Heart right ventricle (tissue), 16 donors: Measurements from ENCODE around the gene ALDOA. TPM values are rescaled to one million over a fixed set of nuclear protein-coding genes. Genes with fewer than 3 reads are reported as not detected.

Experiments
- ATAC-seq, 8 donors: fragments of 200-7000 bp; cut with Tn5 transposase; one replicate each; pipeline ENCODE4 v1.9.1; 2020; ENCODE audit warnings: mild to moderate bottlenecking in 8 of 8, moderate library complexity in 8 of 8, moderate number of reproducible peaks in 1 of 8
- DNase-seq, 2 donors: peaks; one replicate each; pipeline ENCODE4 v3.0.0-alpha.2; 2020
- H3K27ac ChIP-seq, 10 donors: fragments of 200-600 bp; sonication (generic) in 2 of 10; one replicate each; pipeline versions ENCODE4 v1.5.0 to v1.8.0; 2020 to 2022; ENCODE audit warnings: mild to moderate bottlenecking in 3 of 10
- H3K27me3 ChIP-seq, 7 donors: fragments of 200-600 bp; one replicate each; pipeline ENCODE4 v1.8.0; 2021 to 2022; ENCODE audit warnings: mild to moderate bottlenecking in 2 of 7
- H3K36me3 ChIP-seq, 9 donors: fragments of 200-600 bp; sonication (generic) in 1 of 9; one replicate each; pipeline versions ENCODE4 v1.5.0 to v1.8.0; 2020 to 2022; ENCODE audit warnings: mild to moderate bottlenecking in 2 of 9
- H3K4me1 ChIP-seq, 9 donors: fragments of 200-600 bp; sonication (generic) in 1 of 9; one replicate each; pipeline versions ENCODE4 v1.5.0 to v1.8.0; 2020 to 2022; ENCODE audit warnings: mild to moderate bottlenecking in 4 of 9
- H3K4me3 ChIP-seq, 10 donors: fragments of 200-600 bp; sonication (generic) in 2 of 10; one replicate each; pipeline versions ENCODE4 v1.5.0 to v1.8.0; 2020 to 2022; ENCODE audit warnings: mild to moderate bottlenecking in 7 of 10, moderate library complexity in 2 of 10
- H3K9me3 ChIP-seq, 11 donors: fragments of 200-600 bp in 10 of 11; sonication (generic) in 2 of 11; one replicate each; pipeline versions ENCODE4 v1.5.0 to v1.8.0; 2013 to 2022; ENCODE audit warnings: mild to moderate bottlenecking in 2 of 11, control low read depth in 1 of 11, moderate library complexity in 1 of 11
- WGBS, 2 donors: extraction: QIAGEN DNeasy Blood & Tissue Kit; methylation state at CpG; one replicate each; pipeline ENCODE4 v1.1.7; 2013; ENCODE audit warnings: inconsistent platforms in 1 of 2; 5-methylcytosine and 5-hydroxymethylcytosine counted together
- intact Hi-C, 10 donors: fragments of 100-400 bp; cut with DNase I; formaldehyde crosslinking; loops; one replicate each; pipeline versions ENCODE4 v1.11.1 to v1.14.2; 2022
- polyA plus RNA-seq, 2 donors: library from polyadenylated mRNA; stranded (reverse); fragments of 200-250 nt; gene quantifications; one replicate each; pipeline ENCODE4 v1.2.3, GENCODE V29; 2013
- total RNA-seq, 10 donors: library from RNA; stranded (reverse); fragmentation: NEBNext Ultra II Directional in 3 of 10; extraction: Animal tissue kit (Norgen Biotek cat#: 25700) in 3 of 10; gene quantifications; one replicate each; pipeline versions ENCODE4 v1.2.1 to v1.2.4, GENCODE V29; 2021 to 2023
- TF ChIP-seq, protein P1 (sequence below), 9 donors: fragments of 200-600 bp; sonication (generic) in 2 of 9; IDR thresholded peaks; one replicate each; pipeline versions ENCODE4 v1.5.0 to v1.8.0; 2021 to 2022; ENCODE audit warnings: antibody characterized with exemption in 9 of 9, mild to moderate bottlenecking in 5 of 9, moderate library complexity in 1 of 9
- donor health status: Arrhythmogenic right ventricular cardiomyopathy.
- donor health status: ischemic (EF 13 %, LVEDD 7.1; RV severe dilation, severe dysfunction).
- donor health status: healthy with polysubstance abuse.
- donor health status: DM: no; HTN: yes; CAD: no.
- donor health status: DM: no; HTN: no; CAD: no.
- donor health status: ischemic (EF 25% LVEDD 6.9; RV normal size, moderate dysfunction).
- donor health status: ischemic (EF 25% LVEDD 5.7; RV mildly dilated, moderate dysfunction).
- donor health status: healthy.
- donor health status: DM: yes; HTN: yes; CAD: no.
- donor health status: Ischemic cardiomyopathy.
- donor health status: ischemic (EF 35%, LVEDD 5.7; RV mildly dilated, moderate dysfunction).
- donor health status: nonischemic (EF 11% LVEDD 7.7; RV severe dilation, severe dysfunction).
- donor health status: DM: yes; HTN: yes; CAD: no.
- donor health status: PGD.
- donor health status: ischemic (EF 29% LVEDD 5.4; RV normal size, mild dysfunction).
- donor health status: nonischemic (EF 23%, LVEDD 6.1; RV moderate dilation, normal function).

ALDOA gene
- total and polyA plus RNA-seq, 12 donors: 2,873 to 4,582 (median 3,767) TPM

DNA sequence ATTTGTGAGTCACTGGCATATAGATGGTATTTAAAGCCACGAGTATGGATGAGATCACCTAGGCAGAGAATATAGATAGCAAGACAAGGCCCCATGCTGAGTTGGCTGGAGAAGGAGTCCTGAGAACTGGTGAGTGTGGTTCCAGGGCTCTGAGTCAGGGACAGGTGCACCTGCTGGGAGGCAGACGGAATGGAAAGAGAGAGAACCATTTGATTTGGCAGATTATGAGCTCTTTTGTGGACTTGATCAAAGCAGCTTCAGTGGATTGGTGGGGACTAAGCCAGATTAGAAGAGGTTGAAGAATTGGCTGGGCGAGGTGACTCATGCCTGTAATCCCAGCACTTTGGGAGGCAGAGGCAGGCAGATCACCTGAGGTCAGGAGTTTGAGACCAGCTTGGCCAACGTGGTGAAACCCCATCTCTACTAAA, 46.8 kb upstream of the ALDOA start:
- intact Hi-C loops: loop anchor here in 2 of 10 donors (10.0 kb wide), 2 partner anchors 84 to 324 kb away; no protein-coding TSS in a partner anchor
- TF ChIP-seq, protein P1, sequence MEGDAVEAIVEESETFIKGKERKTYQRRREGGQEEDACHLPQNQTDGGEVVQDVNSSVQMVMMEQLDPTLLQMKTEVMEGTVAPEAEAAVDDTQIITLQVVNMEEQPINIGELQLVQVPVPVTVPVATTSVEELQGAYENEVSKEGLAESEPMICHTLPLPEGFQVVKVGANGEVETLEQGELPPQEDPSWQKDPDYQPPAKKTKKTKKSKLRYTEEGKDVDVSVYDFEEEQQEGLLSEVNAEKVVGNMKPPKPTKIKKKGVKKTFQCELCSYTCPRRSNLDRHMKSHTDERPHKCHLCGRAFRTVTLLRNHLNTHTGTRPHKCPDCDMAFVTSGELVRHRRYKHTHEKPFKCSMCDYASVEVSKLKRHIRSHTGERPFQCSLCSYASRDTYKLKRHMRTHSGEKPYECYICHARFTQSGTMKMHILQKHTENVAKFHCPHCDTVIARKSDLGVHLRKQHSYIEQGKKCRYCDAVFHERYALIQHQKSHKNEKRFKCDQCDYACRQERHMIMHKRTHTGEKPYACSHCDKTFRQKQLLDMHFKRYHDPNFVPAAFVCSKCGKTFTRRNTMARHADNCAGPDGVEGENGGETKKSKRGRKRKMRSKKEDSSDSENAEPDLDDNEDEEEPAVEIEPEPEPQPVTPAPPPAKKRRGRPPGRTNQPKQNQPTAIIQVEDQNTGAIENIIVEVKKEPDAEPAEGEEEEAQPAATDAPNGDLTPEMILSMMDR (IDR thresholded peaks at IDR 0.05): no peak
- 62 to 74% methylated on average over 4 of the region's 4 CpGs for WGBS, 2 donors

DNA sequence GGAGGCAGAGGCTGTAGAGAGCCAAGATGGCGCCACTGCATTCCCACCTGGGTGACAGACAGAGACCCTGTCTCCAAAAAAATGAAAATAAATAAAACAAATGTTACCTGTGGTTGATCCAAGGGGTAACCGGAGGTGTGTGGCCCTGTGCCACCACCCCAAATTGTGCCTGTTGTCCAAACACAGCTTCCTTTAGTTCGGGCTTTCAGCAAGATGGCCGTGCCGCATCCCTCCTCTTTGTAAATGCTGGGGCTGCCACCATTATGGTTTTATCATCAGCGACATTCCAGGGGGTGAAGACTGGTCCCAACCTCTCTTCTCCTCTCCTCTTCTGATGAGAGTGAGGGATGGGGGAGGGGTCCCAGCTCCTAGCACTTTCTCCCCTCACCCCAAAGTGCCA, 42.7 kb upstream of the ALDOA start, which contains the start of gene C16orf92:
TSS of gene C16orf92 (plus strand) at position 312 of the 400 bp plus-strand sequence. CDS start 143 bp downstream, outside the sequence.
- Histone ChIP-seq H3K4me1 (peaks cover 0 to 12% (median 9%) of the 10 kb centered on the region in 9 donors), H3K36me3 (no peaks in the 10 kb centered on the region), H3K27ac (no peak within 1 kb of the TSS), H3K4me3 (no peak within 1 kb of the TSS), H3K9me3 (no peaks in the 10 kb centered on the region), H3K27me3 (peaks cover 0 to 29% (median 19%) of the 10 kb centered on the region in 7 donors)
- WGBS, 2 donors: 86 to 89% methylated on average over 6 of the region's 6 CpGs
- DNase-seq: no peak
- TF ChIP-seq, protein P1 (IDR thresholded peaks at IDR 0.05): no peak
- no peak for ATAC-seq
- intact Hi-C loops: loop anchor here in 7 of 10 donors (5.0 to 10.0 kb wide), 4 partner anchors 161 to 328 kb away; partner anchors contain the start of gene CDIPT (in 1 of the 7)

More for the DNA sequence above, 46.8 kb upstream of the ALDOA start:
- ATAC-seq (no peak), DNase-seq (no peak)
- Histone ChIP-seq H3K4me1 (peaks cover 0 to 12% (median 9%) of the 10 kb centered on the region in 9 donors), H3K27me3 (peaks cover 0 to 2% (median 0%) of the 10 kb centered on the region in 7 donors), H3K27ac (no peak overlapping the region), H3K36me3 (no peaks in the 10 kb centered on the region), H3K9me3 (no peaks in the 10 kb centered on the region), H3K4me3 (no peak overlapping the region)

DNA sequence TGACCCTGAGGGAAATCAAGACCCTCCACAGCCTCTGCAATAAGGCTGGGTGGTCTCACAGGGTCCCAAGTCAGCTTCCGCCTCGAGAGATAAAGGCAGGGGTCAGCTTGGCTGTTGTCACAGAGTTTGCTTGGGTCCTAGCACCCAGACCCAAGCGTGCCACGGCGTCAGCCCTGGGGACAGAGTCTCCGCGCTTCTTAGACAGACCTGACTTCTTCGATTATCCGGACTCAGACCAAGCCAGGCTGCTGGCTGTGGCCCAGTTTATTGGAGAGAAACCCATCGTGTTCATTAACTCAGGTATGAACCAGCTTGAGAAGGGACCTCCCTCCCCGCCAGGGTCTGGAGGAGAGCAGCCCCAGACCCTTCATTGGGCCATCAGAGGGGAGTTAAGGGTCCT, 42.0 kb upstream of the ALDOA start:
- ATAC-seq (no peak), DNase-seq (no peak)
- intact Hi-C loops: loop anchor here in 7 of 10 donors (5.0 to 10.0 kb wide), 4 partner anchors 161 to 329 kb away; partner anchors contain the start of gene CDIPT (in 1 of the 7)

DNA sequence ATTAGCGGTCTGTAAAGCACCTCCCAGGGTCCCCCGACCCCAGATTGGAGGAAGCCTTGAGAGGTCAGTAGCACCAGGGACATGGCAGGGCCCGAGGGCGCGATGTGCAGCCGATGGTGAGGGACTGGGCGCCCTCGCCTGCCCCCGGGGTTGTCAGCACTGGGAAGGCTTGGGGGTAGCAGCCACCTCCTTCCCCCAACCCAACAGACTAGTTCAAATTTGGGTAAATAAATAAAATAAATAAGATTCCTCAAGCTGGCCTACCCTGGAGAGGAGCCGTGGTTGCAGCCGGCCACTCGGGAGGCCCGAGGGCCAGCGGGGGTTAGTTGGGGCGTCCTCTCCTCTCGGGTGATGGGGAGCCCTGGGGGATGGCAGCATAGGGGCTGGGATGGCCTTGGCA, 41.1 kb upstream of the ALDOA start:
- peaks cover 4 to 45% (median 32%) of the 10 kb centered on the region in 7 donors for H3K27me3 ChIP-seq
- 79 to 80% methylated on average over 16 of the region's 16 CpGs for WGBS, 2 donors
- ATAC-seq: no peak
- no peak overlapping the region for H3K27ac ChIP-seq
- H3K4me1 ChIP-seq: peaks cover 0 to 12% (median 9%) of the 10 kb centered on the region in 9 donors
- no peak overlapping the region for H3K4me3 ChIP-seq
- DNase-seq: no peak
- TF ChIP-seq, protein P1 (IDR thresholded peaks at IDR 0.05): no peak
- intact Hi-C loops: loop anchor here in 7 of 10 donors (5.0 to 10.0 kb wide), 4 partner anchors 162 to 330 kb away; partner anchors contain the start of gene CDIPT (in 1 of the 7)
- H3K36me3 ChIP-seq: no peaks in the 10 kb centered on the region
- no peaks in the 10 kb centered on the region for H3K9me3 ChIP-seq

More for the DNA sequence above, 42.0 kb upstream of the ALDOA start:
- Histone ChIP-seq H3K4me1 (peaks cover 0 to 12% (median 9%) of the 10 kb centered on the region in 9 donors), H3K36me3 (no peaks in the 10 kb centered on the region), H3K4me3 (no peak overlapping the region), H3K27ac (no peak overlapping the region), H3K9me3 (no peaks in the 10 kb centered on the region), H3K27me3 (peaks cover 0 to 36% (median 24%) of the 10 kb centered on the region in 7 donors)
- WGBS, 2 donors: 80 to 82% methylated on average over 11 of the region's 11 CpGs
- TF ChIP-seq, protein P1 (IDR thresholded peaks at IDR 0.05): no peak
